Spleen (tissue), 7 donors: ENCODE measurements around the gene HRC.

Source experiments
- POLR2A ChIP-seq, 3 donors: fragments of 450-650 bp; IDR thresholded peaks; one replicate each; pipeline ENCODE4 v1.5.1; 2017; ENCODE audit warnings: antibody characterized with exemption in 3 of 3, mild to moderate bottlenecking in 1 of 3
- POLR2AphosphoS5 ChIP-seq, 3 donors: sonication (generic); formaldehyde crosslinking; IDR thresholded peaks; one replicate each; pipeline ENCODE4 v1.5.1; 2017; ENCODE audit warnings: antibody characterized with exemption in 3 of 3
- TF ChIP-seq, protein P1 (sequence below), 11 experiments: fragments of 200-600 bp in 7 of 11; fragments of 450-650 bp in 4 of 11; sonication (generic) in 4 of 11; IDR thresholded peaks in 8 of 11; conservative IDR thresholded peaks in 3 of 11; 1 replicate in 7 of 11; 2 replicates in 4 of 11; pipeline versions ENCODE4 v1.4.0 to v1.8.0; 2016 to 2021; ENCODE audit warnings: antibody characterized with exemption in 11 of 11, inconsistent platforms in 4 of 11, mild to moderate bottlenecking in 1 of 11
- donor health status: DM: no; HTN: no; CAD: no; lungs with moderate emphysema.
- donor health status: DM: no; HTN: no; CAD: no.
- donor health status: DM: no; HTN: no; CAD: no.

DNA sequence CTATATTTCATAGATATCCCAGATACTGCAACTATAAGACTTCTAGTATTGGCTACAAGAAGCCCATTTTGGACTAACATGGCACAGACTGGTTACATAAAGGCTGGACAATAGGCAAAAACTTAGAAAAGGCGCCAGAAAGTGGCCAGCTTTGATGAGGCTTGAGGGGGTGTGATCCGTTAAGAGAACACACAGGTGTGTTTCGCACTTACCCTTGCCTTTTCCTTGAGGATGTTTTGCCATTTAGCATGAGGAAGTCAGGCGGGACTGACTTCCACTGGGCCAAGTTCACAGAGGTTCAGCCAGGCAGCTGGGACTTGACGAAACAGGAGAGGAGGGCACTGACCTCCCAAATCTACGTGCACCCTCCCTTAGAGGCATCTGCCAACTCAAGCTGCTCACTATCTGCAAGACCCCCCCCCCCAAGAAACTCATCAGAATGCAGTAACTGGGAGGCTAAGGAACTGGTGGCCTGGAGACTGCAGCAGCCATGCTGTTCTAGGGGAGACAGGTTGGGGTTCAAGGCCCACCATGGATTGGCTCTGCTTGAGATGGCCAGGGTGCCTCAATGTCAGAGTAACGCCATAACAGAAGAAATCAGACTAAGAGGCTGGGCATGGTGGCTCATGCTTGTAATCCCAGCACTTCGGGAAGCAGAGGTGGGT lies 45.5 kb downstream of the HRC start:
- TF ChIP-seq, protein P1, sequence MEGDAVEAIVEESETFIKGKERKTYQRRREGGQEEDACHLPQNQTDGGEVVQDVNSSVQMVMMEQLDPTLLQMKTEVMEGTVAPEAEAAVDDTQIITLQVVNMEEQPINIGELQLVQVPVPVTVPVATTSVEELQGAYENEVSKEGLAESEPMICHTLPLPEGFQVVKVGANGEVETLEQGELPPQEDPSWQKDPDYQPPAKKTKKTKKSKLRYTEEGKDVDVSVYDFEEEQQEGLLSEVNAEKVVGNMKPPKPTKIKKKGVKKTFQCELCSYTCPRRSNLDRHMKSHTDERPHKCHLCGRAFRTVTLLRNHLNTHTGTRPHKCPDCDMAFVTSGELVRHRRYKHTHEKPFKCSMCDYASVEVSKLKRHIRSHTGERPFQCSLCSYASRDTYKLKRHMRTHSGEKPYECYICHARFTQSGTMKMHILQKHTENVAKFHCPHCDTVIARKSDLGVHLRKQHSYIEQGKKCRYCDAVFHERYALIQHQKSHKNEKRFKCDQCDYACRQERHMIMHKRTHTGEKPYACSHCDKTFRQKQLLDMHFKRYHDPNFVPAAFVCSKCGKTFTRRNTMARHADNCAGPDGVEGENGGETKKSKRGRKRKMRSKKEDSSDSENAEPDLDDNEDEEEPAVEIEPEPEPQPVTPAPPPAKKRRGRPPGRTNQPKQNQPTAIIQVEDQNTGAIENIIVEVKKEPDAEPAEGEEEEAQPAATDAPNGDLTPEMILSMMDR (IDR thresholded peaks at IDR 0.05 in 8 of 11, conservative IDR thresholded peaks at IDR 0.05 in 3 of 11): no peak
- TF ChIP-seq POLR2A (IDR thresholded peaks at IDR 0.05): no peak
- TF ChIP-seq POLR2AphosphoS5 (IDR thresholded peaks at IDR 0.05): peak in 1 of 3 donors; percentile 22
